Prostate gland (tissue), 2 donors: ENCODE results near the gene CELA2A. TPM values are rescaled to one million over a fixed set of nuclear protein-coding genes. Genes with fewer than 3 reads are reported as not detected.

ENCODE experiments used
- DNase-seq: peaks from one replicate; pipeline ENCODE4 v3.0.0-alpha.2; 2019; ENCODE audit warnings: low spot score
- H3K27ac ChIP-seq, 2 donors: fragments of 200-600 bp; sonication (generic); 2 replicates each; pipeline ENCODE4 v1.5.1; 2017 to 2019
- H3K27me3 ChIP-seq: fragments of 200-600 bp; sonication (generic); replicated peaks from 2 replicates; pipeline ENCODE4 v1.5.1; 2019; ENCODE audit not compliant: insufficient read depth
- H3K36me3 ChIP-seq, 2 donors: fragments of 200-600 bp; sonication (generic); 1 replicate in 1 of 2; 2 replicates in 1 of 2; pipeline versions ENCODE4 v1.5.1 to v1.8.1; 2017 to 2019
- H3K4me1 ChIP-seq: fragments of 200-600 bp; sonication (generic); replicated peaks from 2 replicates; pipeline ENCODE4 v1.5.1; 2019
- H3K4me3 ChIP-seq, 2 donors: fragments of 200-600 bp; sonication (generic); 2 replicates each; pipeline ENCODE4 v1.5.1; 2017 to 2019
- H3K9me3 ChIP-seq: fragments of 200-600 bp; sonication (generic); 2 replicates; pipeline ENCODE4 v1.5.1; 2017
- CTCF ChIP-seq, 4 experiments: fragments of 200-600 bp in 2 of 4; fragments of 450-650 bp in 2 of 4; sonication (generic) in 2 of 4; IDR thresholded peaks; 1 replicate in 3 of 4; 2 replicates in 1 of 4; pipeline ENCODE4 v1.5.1; 2016 to 2019; ENCODE audit warnings: antibody characterized with exemption in 4 of 4, mild to moderate bottlenecking in 2 of 4, moderate library complexity in 2 of 4
- POLR2A ChIP-seq: fragments of 450-650 bp; IDR thresholded peaks from one replicate; pipeline ENCODE4 v1.6.1; 2016; ENCODE audit warnings: antibody characterized with exemption, mild to moderate bottlenecking
- POLR2AphosphoS5 ChIP-seq: sonication (generic); formaldehyde crosslinking; IDR thresholded peaks from one replicate; pipeline ENCODE4 v1.6.1; 2017; ENCODE audit warnings: antibody characterized with exemption
- WGBS: methylation state at CpG from one replicate; pipeline ENCODE4 v1.1.5; 2018; 5-methylcytosine and 5-hydroxymethylcytosine counted together
- intact Hi-C: fragments of 100-400 bp; cut with DNase I; formaldehyde crosslinking; loops from one replicate; pipeline ENCODE4 v1.14.2; 2022
- total RNA-seq, 2 donors: library from RNA; depleted of rRNA; stranded (reverse); fragments of >200 nt; gene quantifications; one replicate each; pipeline ENCODE4 v1.1.0, GENCODE V29; 2016

Gene CELA2A
- total RNA-seq, result 1 to 10 TPM in 1 of 2 donors, not detected in 1; 5.4 TPM

DNA sequence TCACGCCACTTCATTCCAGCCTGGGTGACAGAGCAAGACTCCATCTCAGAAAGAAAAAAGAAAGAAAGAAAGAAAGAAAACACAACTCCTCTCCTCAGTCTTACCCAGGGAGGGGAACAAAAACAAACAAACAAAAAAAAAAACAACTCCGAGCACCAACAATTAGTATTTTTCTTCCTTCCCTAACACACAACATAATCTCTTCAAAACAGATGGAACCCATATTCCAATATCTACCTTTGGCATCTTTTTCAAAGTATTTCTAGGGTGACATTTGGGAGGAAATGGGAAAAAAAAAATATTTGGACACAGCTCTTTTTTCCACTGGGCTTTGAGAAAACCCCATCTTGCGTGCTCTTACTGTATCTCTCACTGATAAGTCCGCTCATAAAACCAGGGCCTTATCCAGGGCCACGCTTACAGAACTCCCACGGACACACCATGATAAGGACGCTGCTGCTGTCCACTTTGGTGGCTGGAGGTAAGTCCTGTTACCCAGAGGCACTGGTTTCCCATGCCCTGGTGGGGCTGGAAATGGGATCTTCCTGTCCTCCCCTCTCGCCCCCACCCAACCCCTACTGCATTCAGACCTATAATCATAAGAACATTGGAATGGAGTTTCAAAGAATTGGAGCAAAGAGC lies at the start of gene CELA2A:
Gene CELA2A, plus strand, starts transcription at position 420 of the 642 bp plus-strand sequence. Its CDS starts 22 bp downstream, at position 442.
- TF ChIP-seq POLR2A (no peak), CTCF (IDR thresholded peaks at IDR 0.05) (no peak), POLR2AphosphoS5 (no peak)
- no peak within 1 kb of the TSS for H3K4me3 ChIP-seq
- H3K9me3 ChIP-seq, result no peaks in the 10 kb centered on the region
- WGBS, result 92% methylated on average over 8 of the region's 8 CpGs
- H3K27ac ChIP-seq, result no peak within 1 kb of the TSS
- no peaks in the 10 kb centered on the region for H3K4me1 ChIP-seq
- no peaks in the 10 kb centered on the region for H3K27me3 ChIP-seq
- no peak for DNase-seq
- no peaks in the 10 kb centered on the region for H3K36me3 ChIP-seq
- intact Hi-C loops, result no loop called here

- Histone ChIP-seq H3K27me3 (no peaks in the 10 kb centered on the region), H3K27ac (no peak overlapping the region), H3K4me3 (no peak overlapping the region), H3K9me3 (no peaks in the 10 kb centered on the region), H3K36me3 (no peaks in the 10 kb centered on the region), H3K4me1 (peaks cover 10% of the 10 kb centered on the region)
- TF ChIP-seq CTCF (IDR thresholded peaks at IDR 0.05), result no peak
- TF ChIP-seq POLR2A, result no peak
- TF ChIP-seq POLR2AphosphoS5, result no peak
- DNase-seq, result no peak
- 84% methylated on average over 7 of the region's 7 CpGs for WGBS
- intact Hi-C loops, result loop anchor here (5.0 kb wide), 1 partner anchor 65 kb away; no protein-coding TSS in a partner anchor
Measured at GRCh38 chr1:15407580-15407979, 49.0 kb upstream of the CELA2A start.

DNA sequence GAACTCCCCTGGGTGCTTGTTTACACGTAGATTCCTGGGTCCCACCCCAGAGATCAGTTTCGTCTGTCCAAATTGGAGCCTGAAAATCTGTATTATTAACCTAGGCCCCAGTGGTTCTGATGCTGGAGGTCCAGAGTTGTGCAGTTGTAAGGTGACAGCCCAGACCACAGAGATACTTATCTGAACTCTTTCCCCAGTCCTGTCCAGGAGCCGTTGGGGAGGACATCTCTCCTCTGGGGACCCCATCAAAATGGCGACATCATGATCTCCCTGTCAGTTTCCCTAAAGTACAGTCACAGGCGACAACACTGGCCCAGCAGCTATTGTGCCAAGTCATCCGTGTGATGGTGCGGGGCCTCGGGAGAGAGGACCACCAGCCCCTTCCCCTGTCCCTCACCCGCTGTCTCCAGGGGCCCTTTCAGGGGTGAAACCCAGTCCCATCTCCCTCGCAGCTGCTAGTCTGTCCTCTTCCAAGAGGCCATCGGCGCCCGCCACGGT lies 47.6 kb upstream of the CELA2A start:
- Histone ChIP-seq H3K36me3 (no peaks in the 10 kb centered on the region), H3K27me3 (no peaks in the 10 kb centered on the region), H3K9me3 (no peaks in the 10 kb centered on the region), H3K4me1 (peaks cover 10% of the 10 kb centered on the region), H3K4me3 (peak overlapping the region; percentile 89 to 94), H3K27ac (peak overlapping the region; percentile 74 to 75)
- WGBS, result 36% methylated on average over 14 of the region's 14 CpGs
- intact Hi-C loops, result loop anchor here (5.0 kb wide), 1 partner anchor 67 kb away; no protein-coding TSS in a partner anchor
- no peak for DNase-seq
- TF ChIP-seq POLR2AphosphoS5, result no peak
- no peak for TF ChIP-seq POLR2A
- TF ChIP-seq CTCF (IDR thresholded peaks at IDR 0.05), result no peak

DNA sequence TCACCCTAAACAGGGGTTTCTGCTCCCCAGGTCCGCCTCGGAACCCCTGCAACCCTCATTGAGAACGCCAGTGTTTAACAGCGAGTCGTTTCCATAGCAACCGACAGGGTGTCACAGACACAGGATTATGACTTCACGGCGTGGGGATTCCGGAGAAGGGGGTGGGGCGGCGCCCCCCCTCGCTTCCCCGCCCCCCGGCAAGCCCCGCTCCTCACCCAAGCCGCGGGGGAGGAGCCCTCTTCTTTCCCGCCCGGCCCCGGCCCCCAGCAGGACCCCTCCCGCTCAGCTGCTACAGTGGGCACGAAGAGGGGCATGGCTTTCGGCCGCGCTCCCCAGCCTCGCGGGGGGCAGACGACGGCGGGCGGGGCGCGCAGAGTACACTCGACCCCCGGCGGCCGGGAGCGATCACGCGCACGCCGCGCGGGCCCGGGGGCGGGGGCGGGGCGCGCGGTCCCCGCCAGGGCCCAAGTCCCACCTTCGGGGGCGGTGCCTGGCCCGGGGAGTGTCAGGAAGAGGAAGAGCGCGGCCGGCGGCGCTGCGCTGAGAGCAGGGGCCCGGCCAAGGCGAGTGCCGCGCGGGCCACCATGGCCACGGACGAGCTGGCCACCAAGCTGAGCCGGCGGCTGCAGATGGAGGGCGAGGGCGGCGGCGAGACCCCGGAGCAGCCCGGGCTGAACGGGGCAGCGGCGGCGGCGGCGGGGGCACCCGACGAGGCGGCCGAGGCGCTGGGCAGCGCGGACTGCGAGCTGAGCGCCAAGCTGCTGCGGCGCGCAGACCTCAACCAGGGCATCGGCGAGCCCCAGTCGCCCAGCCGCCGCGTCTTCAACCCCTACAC lies 46.9 kb upstream of the CELA2A start, which contains the start of gene EFHD2:
Gene EFHD2, plus strand, starts transcription at position 501 of the 835 bp plus-strand sequence. Its CDS starts 84 bp downstream, at position 585.
- peaks cover 10% of the 10 kb centered on the region for H3K4me1 ChIP-seq
- DNase-seq, result peak; percentile 78
- peak; percentile 55 for TF ChIP-seq POLR2AphosphoS5
- peak; percentile 98 for TF ChIP-seq POLR2A
- peak in 1 of 4 experiments; percentile 29 for TF ChIP-seq CTCF (IDR thresholded peaks at IDR 0.05)
- no peaks in the 10 kb centered on the region for H3K36me3 ChIP-seq
- peak within 1 kb of the TSS; percentile 89 to 94 for H3K4me3 ChIP-seq
- under 1% methylated on average over 79 of the region's 99 CpGs for WGBS
- no peaks in the 10 kb centered on the region for H3K27me3 ChIP-seq
- intact Hi-C loops, result loop anchor here (5.0 kb wide), 1 partner anchor 67 kb away; no protein-coding TSS in a partner anchor
- no peaks in the 10 kb centered on the region for H3K9me3 ChIP-seq
- peak within 1 kb of the TSS; percentile 74 to 75 for H3K27ac ChIP-seq
